GM12878 (cell line): ENCODE results near the gene TAS1R2. TPM values are rescaled to one million over a fixed set of nuclear protein-coding genes. Genes with fewer than 3 reads are reported as not detected.

Experiments
- ATAC-seq: fragments of 200-7000 bp; cut with Tn5 transposase; 3 replicates; pipeline ENCODE4 v1.9.1; 2020; ENCODE audit warnings: mild to moderate bottlenecking, moderate library complexity
- BruUV-seq: library from RNA; stranded (reverse); fragments of 400-500 nt; replicated peaks from 2 replicates; lab custom pipeline; 2021; lab: Mats Ljungman, UMichigan
- CTCF ChIA-PET: fragments of 300-600 bp; sonication (Branson Sonifier 250); formaldehyde crosslinking; extraction: SDS; loops from one replicate; lab custom pipeline; 2021; ENCODE audit warnings: inconsistent platforms; lab: Yijun Ruan, JAX
- POLR2A ChIA-PET: fragments of 350-600 bp; formaldehyde crosslinking; extraction: SDS; loops from one replicate; lab custom pipeline; 2021; ENCODE audit warnings: inconsistent platforms; lab: Charles Lee
- RAD21 ChIA-PET: fragments of 300-600 bp; sonication (Branson Sonifier 250); formaldehyde crosslinking; loops from one replicate; lab custom pipeline; 2023; ENCODE audit warnings: antibody characterized with exemption; ENCODE audit not compliant: unreplicated experiment; lab: Charles Lee
- SMC1A ChIA-PET: fragments of 300-600 bp; sonication (Branson Sonifier 250); formaldehyde crosslinking; loops from one replicate; lab custom pipeline; 2023; ENCODE audit not compliant: unreplicated experiment, uncharacterized antibody; lab: Charles Lee
- DNase-seq: peaks from one replicate; pipeline ENCODE4 v3.0.0-alpha.2; 2011; ENCODE audit warnings: low read depth, low spot score
- FAIRE-seq: peaks from 3 replicates; lab custom pipeline; 2011; peaks lifted over from hg19 to GRCh38; lab: Jason Lieb, UNC
- H2AFZ ChIP-seq: 2 replicates; pipeline ENCODE4 v1.6.0; 2011; ENCODE audit warnings: low read depth, low read length, control low read depth; ENCODE audit not compliant: control insufficient read depth
- H3K27ac ChIP-seq: 2 replicates; pipeline ENCODE4 v1.5.1; 2011; ENCODE audit warnings: control low read depth; ENCODE audit not compliant: control insufficient read depth, insufficient read depth
- H3K27me3 ChIP-seq, 2 experiments: replicated peaks in 1 of 2; 2 replicates each; pipeline versions ENCODE4 v1.6.0 to v1.6.1; 2011; ENCODE audit warnings: low read length in 1 of 2; ENCODE audit not compliant: control insufficient read depth in 2 of 2, insufficient read depth in 2 of 2
- H3K36me3 ChIP-seq, 2 experiments: 2 replicates each; pipeline ENCODE4 v1.5.1; 2011; ENCODE audit warnings: low read length in 1 of 2; ENCODE audit not compliant: control insufficient read depth in 2 of 2, insufficient read depth in 2 of 2
- H3K4me1 ChIP-seq: 2 replicates; pipeline ENCODE4 v1.6.1; 2011; ENCODE audit warnings: mild to moderate bottlenecking, low read length, moderate library complexity, mixed read lengths; ENCODE audit not compliant: control insufficient read depth, insufficient read depth
- H3K4me2 ChIP-seq: 2 replicates; pipeline ENCODE4 v1.6.0; 2011; ENCODE audit warnings: control low read depth; ENCODE audit not compliant: control insufficient read depth, insufficient read depth
- H3K4me3 ChIP-seq: fragments of 200-600 bp; sonication (generic); 2 replicates; pipeline ENCODE4 v1.5.1; 2016
- H3K79me2 ChIP-seq: 2 replicates; pipeline ENCODE4 v1.6.0; 2011; ENCODE audit warnings: low read length; ENCODE audit not compliant: control insufficient read depth, insufficient read depth
- H3K9ac ChIP-seq: 2 replicates; pipeline ENCODE4 v1.8.0; 2011; ENCODE audit warnings: low read length, control low read depth, mixed read lengths; ENCODE audit not compliant: control insufficient read depth, insufficient read depth
- H3K9me3 ChIP-seq: replicated peaks from 3 replicates; pipeline ENCODE4 v1.5.1; 2011; ENCODE audit warnings: mild to moderate bottlenecking, low read length; ENCODE audit not compliant: control insufficient read depth, insufficient read depth
- H4K20me1 ChIP-seq: 2 replicates; pipeline ENCODE4 v1.6.0; 2011; ENCODE audit not compliant: control insufficient read depth, insufficient read depth
- IRF4 ChIP-seq: IDR thresholded peaks from 2 replicates; pipeline ENCODE4 v1.6.1; 2011; ENCODE audit warnings: low read depth, low read length
- MXI1 ChIP-seq: fragments of 150-350 bp; IDR thresholded peaks from 2 replicates; pipeline ENCODE4 v1.6.1; 2011; ENCODE audit warnings: low read depth, mild to moderate bottlenecking, inconsistent platforms, low read length, improper control_type of control experiment
- RUNX3 ChIP-seq: IDR thresholded peaks from 2 replicates; pipeline ENCODE4 v1.6.1; 2012; ENCODE audit warnings: low read length, inconsistent platforms
- WGBS: methylation state at CpG from one replicate; pipeline ENCODE4 v1.1.6; 2016; ENCODE audit warnings: low lambda C conversion rate; ENCODE audit not compliant: insufficient replicate concordance, insufficient coverage; ENCODE audit errors: missing lambda C conversion rate; 5-methylcytosine and 5-hydroxymethylcytosine counted together
- in situ Hi-C: fragments of 300-500 bp; cut with MboI; formaldehyde crosslinking; loops from 9 replicates; pipeline ENCODE4 v1.14.3; 2018; ENCODE audit warnings: mixed read lengths
- intact Hi-C: fragments of 100-400 bp; cut with micrococcal nuclease; formaldehyde crosslinking; loops from one replicate; pipeline ENCODE4 v1.14.2; 2022; ENCODE audit not compliant: unreplicated experiment
- polyA plus RNA-seq, 11 experiments: library from polyadenylated mRNA; depleted of rRNA in 4 of 11; unstranded in 6 of 11; stranded (reverse) in 5 of 11; fragments of >200 nt; fragmentation: Nextera tagmentation in 4 of 11; fragmentation: Illumina TruSeq in 1 of 11; extraction: Ambion mirVana in 4 of 11; extraction: Trizol in 1 of 11; gene quantifications; 1 replicate in 1 of 11; 2 replicates in 10 of 11; pipeline versions ENCODE4 v1.2.1 to v1.2.3, GENCODE V29; 2011 to 2016; ENCODE audit warnings: inconsistent platforms in 2 of 11, missing spikeins in 2 of 11, low read depth in 1 of 11
- total RNA-seq, 4 experiments: library from RNA; depleted of rRNA in 3 of 4; stranded (reverse); fragments of >200 nt in 3 of 4; fragmentation: Illumina TruSeq in 1 of 4; extraction: Trizol in 1 of 4; gene quantifications; 2 replicates each; pipeline versions ENCODE4 v1.2.1 to v1.2.3, GENCODE V29; 2013 to 2021

The TAS1R2 gene
- total and polyA plus RNA-seq, 10 of the 15 experiments (the other 5 are each of a cell fraction or from before 2014, with no cell fraction given): not detected

GRCh38 chr1:18907917-18908845 lies 48.7 kb upstream of the TAS1R2 start:
- H3K27ac ChIP-seq: peak overlapping the region; percentile 25; the same call in 1 of the 2 replicates
- FAIRE-seq: no peak

More at GRCh38 chr1:18907917-18908845, 48.7 kb upstream of the TAS1R2 start:
- RAD21 ChIA-PET: interaction anchor here (0.6 to 1.9 kb wide), 8 partner anchors 18 to 573 kb away, joined by 3 to 11 read pairs (median 4); no protein-coding TSS in a partner anchor
- H3K79me2 ChIP-seq: no peaks in the 10 kb centered on the region
- POLR2A ChIA-PET: no interaction called here
- no peak overlapping the region for H3K9ac ChIP-seq
- no peak overlapping the region; the same call in 1 of the 2 replicates for H3K4me2 ChIP-seq
- intact Hi-C loops (no loop called here), in situ Hi-C loops (loop anchor here (5.0 kb wide), 1 partner anchor 189 kb away; no protein-coding TSS in a partner anchor)
- TF ChIP-seq MXI1: no peak
- peak; percentile 34 for TF ChIP-seq RUNX3
- TF ChIP-seq IRF4: no peak
- DNase-seq (no peak), ATAC-seq (no peak)
- peak overlapping the region; percentile 19; the same call in 1 of the 2 replicates for H2AFZ ChIP-seq
- no peaks in the 10 kb centered on the region; the same call in 2 of the 3 replicates for H3K9me3 ChIP-seq
- peaks cover 17% of the 10 kb centered on the region for H3K4me1 ChIP-seq
- H3K4me3 ChIP-seq: no peak overlapping the region
- no peaks in the 10 kb centered on the region for H3K27me3 ChIP-seq
- peaks cover 5 to 12% of the 10 kb centered on the region in 2 experiments for H3K36me3 ChIP-seq
- no peaks in the 10 kb centered on the region for H4K20me1 ChIP-seq
- CTCF ChIA-PET: interaction anchor here (0.6 to 5.3 kb wide), 25 partner anchors 8 to 1714 kb away, joined by 3 to 86 read pairs (median 5); partner anchors contain the start of gene MRTO4
- SMC1A ChIA-PET: interaction anchor here (0.6 to 3.4 kb wide), 15 partner anchors 16 to 1403 kb away, joined by 3 to 14 read pairs (median 3); partner anchors contain the start of genes EMC1 and MRTO4
- WGBS: 49% methylated on average over 22 of the region's 22 CpGs
- BruUV-seq: no TSS peak
